GM21825 (cell line): ENCODE data around the gene ZNF407.

Experiments used
- ATAC-seq: cut with Tn5 transposase; IDR thresholded peaks from one replicate; pipeline ENCODE4 v1.9.1; 2021; ENCODE audit warnings: mild to moderate bottlenecking, moderate library complexity; ENCODE audit not compliant: unreplicated experiment

The ZNF407 gene

DNA sequence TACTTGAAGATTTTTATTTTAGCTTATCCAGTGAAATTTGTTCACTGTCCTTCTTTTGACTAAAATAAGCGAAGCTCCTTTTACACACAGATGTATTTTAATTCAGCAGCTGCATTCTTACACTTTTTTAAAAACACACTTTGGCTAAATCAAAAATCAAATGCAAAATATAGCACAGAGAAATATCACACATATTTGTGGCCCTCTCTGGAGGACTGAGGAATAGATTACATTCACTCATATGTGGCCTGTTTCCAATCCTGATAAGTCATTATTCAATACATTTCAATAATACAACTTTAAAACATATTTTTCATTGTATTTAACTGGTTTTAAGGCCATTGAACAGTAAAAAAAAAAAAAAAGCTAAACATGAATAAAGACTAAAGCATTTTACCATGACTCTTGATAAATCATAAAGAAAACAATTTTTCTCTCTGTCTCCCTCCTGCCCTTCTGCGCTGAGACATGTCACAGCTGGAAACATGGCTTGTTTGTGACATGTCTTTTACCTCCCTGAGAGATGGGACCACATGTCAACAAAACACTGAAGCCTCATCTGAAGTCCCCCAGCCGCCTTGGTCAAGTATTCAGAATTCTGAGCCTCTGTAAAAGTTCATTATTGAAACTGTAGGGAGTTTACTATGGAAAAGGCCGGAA, 221.0 kb downstream of the ZNF407 start:
- no peak for ATAC-seq

- ATAC-seq, result no peak
These were observed 221.9 kb downstream of the ZNF407 start for GRCh38 chr18:74819433-74820059.

DNA sequence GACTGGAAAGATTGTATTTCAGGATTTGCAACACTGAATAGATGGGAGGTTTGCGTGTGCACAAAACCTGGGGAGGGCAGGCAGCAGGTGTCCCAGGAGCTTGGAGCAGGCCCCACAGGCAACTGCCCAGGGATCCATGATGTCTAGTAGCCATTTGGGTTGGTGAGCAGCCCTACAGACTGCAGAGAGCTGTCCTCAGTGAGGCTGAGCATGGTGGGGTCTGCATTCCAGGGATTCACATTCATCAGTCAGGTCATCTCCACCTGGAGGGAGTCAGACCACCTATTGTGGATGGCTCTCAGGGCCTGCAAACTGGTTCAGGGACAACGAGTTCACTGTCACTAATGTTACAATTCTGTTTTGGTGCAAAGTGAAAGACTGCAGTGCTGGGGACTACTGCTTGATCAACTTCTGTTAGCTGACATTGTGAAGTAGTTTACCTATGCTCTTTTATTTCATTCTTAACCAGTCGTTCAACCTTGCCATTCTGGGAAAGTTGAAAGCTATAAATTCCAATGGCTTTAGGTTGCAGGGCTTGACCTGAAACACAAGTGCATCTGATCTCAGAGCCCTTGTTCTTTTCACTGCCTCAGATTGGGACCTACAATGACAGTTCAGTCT, 222.6 kb downstream of the ZNF407 start:
- no peak for ATAC-seq

- ATAC-seq, result no peak
These were observed 227.8 kb downstream of the ZNF407 start for GRCh38 chr18:74825460-74825859.

DNA sequence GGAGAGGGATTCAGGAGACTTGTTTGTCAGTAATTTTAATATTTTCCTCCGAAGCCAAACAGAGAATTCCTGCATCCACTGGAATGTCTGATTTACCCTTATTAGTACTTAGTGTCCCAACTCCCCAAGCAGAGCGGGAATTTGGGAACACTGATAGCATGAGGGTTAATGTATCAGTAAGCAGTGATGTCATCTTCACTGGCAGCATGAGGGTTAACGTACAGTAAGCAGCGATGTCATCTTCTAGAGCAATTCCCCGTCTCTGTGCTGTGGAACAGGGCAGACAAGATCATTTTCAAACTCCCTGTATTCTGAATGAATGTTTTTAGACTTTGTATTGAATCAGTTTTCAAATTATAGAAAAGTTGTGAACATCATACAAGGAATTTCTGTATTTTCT, 228.9 kb downstream of the ZNF407 start:
- ATAC-seq, result no peak

- ATAC-seq, result no peak
These were observed 230.5 kb downstream of the ZNF407 start for GRCh38 chr18:74828200-74828599.

- no peak for ATAC-seq
These were observed 234.0 kb downstream of the ZNF407 start for GRCh38 chr18:74831571-74832250.

GRCh38 chr18:74832381-74832780, 234.7 kb downstream of the ZNF407 start:
- no peak for ATAC-seq

- no peak for ATAC-seq
These were observed 235.3 kb downstream of the ZNF407 start for GRCh38 chr18:74832999-74833398.

DNA sequence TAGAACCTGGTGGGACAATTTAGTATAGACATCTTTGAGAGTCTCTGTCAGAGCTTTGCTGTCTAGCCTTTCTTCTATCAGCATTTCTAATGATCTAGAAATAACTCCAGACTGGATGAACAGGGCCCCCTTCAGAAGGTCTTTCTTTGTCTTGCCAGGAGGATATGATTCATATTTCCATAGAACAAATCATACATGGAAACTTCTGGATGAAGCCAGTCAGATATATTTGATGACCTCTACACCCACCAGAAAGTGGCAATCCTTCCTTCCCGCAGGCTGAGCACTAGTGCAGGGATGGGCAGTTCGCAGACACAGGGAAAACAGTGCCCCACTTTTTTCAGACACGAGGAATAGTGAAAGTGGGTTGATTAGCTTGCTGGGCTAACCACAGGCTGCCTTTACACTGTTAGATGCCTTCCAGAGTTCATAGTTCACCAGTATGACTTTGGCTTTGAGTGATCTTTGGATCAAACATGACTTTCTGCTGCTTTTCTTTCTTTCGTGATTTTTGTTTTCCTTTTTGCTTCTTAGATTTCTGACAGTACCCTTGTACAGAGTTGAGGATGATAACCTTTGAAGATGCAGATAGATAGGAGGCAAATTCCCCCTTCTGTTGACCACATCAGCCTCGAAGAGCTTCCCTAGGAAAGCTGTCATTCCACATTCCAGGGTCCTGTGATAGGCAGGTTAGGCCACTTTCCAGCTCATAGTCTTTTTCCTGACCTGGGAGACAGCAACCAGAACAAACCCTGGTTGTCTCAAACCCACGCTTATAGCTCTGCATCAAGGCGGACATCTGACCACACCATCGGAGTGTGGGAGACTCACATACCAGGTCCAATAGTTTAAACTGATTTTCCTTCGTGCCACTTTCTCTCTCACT, 237.0 kb downstream of the ZNF407 start:
- ATAC-seq, result no peak

GRCh38 chr18:74836296-74837139, 238.8 kb downstream of the ZNF407 start:
- ATAC-seq, result no peak

- no peak for ATAC-seq
These were observed 243.0 kb downstream of the ZNF407 start for GRCh38 chr18:74840492-74841167.

DNA sequence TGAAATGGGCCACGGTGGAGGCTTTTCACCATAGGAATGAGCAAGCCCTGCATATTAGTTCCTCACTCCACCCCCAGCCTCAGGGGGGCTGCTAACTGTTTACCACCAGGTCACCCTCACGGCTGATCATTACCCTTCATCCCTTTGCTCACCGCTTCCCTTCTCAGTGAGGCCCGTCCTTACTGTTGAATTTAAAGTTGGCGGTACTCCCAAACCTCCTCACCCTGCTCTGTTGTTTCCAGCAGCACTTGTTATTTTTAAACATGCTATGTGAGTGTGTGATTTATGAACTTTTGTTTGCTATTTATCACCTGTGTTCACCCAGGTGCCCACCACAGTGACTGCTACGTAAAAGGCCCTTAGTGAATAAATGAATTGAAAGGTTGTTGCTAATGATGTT, 243.6 kb downstream of the ZNF407 start:
- no peak for ATAC-seq

- ATAC-seq, result no peak
These were observed 251.6 kb downstream of the ZNF407 start for GRCh38 chr18:74849301-74849700.

- no peak for ATAC-seq
These were observed 258.8 kb downstream of the ZNF407 start for GRCh38 chr18:74856434-74856833.

GRCh38 chr18:74856928-74857327, 259.3 kb downstream of the ZNF407 start:
- ATAC-seq, result no peak

- no peak for ATAC-seq
These were observed 260.2 kb downstream of the ZNF407 start for GRCh38 chr18:74857901-74858300.

DNA sequence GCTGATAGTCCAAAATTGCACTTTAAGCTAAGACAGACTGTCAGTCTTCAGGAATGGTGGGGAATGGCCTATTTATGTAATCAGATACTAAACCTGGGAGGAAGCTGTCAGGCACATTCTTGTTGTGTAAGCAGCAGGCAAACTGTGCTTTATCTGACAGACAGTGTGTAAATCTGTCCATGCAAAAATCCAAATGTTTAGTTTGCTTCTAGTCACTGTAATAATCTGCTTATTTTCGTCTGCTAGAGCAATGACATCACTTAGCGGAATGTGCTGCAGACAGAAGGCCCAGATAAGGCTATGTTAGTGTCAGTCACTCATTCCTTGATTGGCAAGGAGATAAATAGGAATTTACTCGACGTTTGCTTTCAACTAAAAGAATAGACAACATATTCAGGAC, 263.5 kb downstream of the ZNF407 start:
- no peak for ATAC-seq

GRCh38 chr18:74862094-74862493, 264.4 kb downstream of the ZNF407 start:
- ATAC-seq, result no peak
